Activated T-cell treated with anti-CD3 and anti-CD28 coated beads for 48 hours (primary cell): ENCODE measurements around the gene SLC4A7.
"Not testable (repeated sequence)": the region's sequence is repeated elsewhere in the genome, so short reads cannot be mapped to it uniquely, and the experiment has no call there.

ENCODE experiments used
- DNase-seq: peaks from one replicate; pipeline ENCODE4 v3.0.0-alpha.2; 2020; ENCODE audit warnings: low read depth

SLC4A7 gene

DNA sequence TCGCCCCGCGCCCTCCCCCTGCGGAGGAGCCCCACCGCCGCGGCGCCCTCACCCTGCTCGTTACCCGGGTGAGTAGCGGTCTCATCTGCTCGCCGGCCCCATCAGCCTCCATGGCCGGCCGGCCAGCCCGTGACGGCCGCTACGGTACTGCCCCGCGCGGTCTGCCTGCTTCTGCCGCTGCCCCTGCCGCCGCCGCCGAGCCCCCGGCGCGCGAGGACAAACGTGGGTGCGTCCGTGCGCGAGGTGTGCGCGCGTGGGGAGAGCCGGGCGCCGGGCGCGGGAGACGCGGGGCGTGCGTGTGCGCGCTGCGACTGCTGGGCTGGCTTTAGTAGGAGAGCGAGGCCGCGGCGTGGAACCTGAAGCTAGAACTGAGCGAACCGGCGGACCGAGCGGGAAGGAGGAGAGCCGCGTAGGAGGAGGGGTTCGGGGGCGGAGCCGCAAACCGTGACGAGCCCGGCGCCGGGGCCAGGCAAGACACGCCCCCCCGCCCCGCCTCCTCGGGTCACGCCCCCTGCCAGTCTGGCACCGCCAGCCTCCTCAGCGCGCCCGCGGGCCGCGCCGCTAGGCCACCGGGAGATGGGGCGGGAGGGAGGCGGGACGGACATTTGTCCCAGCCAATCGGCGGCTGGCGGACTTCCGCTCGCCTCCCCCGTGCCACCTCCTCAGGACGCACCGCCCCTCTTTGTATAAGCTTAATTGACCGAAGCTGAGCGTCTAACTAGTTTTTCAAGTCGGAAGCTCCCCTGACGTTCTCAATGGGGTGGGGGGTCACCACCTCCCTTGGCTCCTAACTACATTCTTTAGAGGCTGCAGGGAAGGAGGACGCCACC, at the start of gene SLC4A7:
SLC4A7 (minus strand) TSS at position 370 of the 830 bp plus-strand sequence; CDS start at position 112, 258 bp downstream.
- peak; percentile 99 for DNase-seq

GRCh38 chr3:27533261-27533607, 49.0 kb upstream of the SLC4A7 start:
- DNase-seq: no peak

DNA sequence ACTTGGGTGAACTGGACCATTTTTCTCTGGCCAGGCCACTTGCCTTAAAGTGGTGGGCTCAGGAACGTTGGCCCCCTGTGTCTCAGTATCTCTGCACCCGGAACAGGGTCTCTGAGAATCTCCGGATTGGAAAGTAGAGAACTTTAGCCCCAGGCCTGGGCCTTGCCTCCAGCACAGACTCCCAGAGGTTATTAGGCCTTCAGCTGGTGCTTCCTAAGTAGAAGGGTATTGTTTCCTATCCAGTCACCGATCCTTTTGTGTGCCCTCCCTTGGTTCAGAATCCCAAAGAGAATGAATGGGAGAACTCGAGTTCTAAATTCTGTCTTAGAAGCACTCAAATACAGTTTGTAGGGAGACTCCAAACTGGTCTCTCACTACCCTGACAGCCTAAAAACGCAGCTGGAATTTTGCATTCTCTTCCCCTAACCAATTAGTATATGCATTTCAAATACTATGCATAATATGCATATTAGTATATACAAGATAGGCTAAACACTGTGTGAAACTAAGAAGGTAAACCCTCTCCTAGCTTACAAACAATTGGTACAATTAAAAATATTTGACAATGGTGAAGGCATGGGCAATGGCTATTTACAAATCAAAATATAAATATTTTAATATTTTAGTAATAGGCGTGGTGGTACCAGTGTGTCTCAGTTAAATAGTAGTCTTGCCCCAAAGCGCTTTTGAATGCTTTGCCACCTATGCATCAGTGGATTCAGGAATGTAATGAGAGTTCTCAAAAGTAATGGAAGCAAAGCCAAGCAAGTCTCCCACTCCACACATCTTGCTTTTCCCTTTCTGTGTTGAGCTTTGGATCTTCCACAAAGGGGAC, 48.5 kb upstream of the SLC4A7 start:
- no peak for DNase-seq

DNA sequence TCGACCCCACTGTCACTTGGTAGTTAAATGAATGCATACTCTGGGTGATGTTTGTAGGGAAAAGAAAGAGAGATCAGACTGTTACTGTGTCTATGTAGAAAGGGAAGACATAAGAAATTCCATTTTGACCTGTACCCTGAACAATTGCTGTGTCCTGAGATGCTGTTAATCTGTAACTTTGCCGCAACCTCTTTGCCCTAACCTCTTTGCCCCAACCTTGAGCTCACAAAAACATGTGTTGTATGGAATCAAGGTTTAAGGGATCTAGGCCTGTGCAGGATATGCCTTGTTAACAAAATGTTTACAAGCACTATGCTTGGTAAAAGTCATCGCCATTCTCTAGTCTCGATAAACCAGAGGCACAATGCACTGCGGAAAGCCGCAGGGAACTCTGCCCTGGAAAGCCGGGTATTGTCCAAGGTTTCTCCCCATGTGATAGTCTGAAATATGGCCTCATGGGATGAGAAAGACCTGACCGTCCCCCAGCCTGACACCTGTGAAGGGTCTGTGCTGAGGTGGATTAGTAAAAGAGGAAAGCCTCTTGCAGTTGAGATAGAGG, 47.1 kb upstream of the SLC4A7 start:
- DNase-seq: not testable (repeated sequence)

- DNase-seq: no peak
Observed at GRCh38 chr3:27528791-27529190, 44.6 kb upstream of the SLC4A7 start.

DNA sequence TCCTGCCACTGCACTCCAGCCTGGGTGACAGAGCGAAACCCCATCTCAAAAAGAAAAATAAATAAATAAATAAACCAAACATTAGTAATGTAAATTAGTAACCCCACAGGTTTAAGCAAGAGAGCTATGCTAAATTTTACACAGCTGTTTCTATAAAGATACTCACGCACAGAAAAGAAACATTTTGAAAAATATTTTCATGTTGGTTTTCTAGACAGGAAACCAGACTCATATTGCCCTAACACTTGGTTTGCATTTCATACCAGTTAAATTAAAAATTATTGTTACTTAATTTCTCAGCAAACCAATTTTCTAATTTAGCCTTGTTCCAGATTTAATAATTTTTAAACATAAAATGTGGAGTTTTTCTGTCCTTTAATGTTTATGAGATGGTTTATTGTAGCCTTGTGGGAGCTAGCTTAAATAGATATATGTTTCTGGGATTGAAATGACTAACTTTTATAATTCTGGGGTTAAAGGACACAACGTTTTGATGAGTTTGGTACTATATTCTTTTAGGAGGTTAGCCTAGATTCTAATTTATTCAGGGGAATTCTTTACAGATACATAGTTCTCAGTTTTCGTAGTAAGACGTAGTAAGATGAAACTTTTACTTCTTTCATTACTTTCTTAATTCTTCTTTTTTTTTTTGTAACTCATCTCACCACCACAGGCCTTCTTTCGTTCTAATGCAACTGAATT, 42.6 kb upstream of the SLC4A7 start:
- no peak for DNase-seq

- no peak for DNase-seq
Observed at GRCh38 chr3:27521872-27522265, 37.7 kb upstream of the SLC4A7 start.

- no peak for DNase-seq
Observed at GRCh38 chr3:27521179-27521871, 37.1 kb upstream of the SLC4A7 start.

DNA sequence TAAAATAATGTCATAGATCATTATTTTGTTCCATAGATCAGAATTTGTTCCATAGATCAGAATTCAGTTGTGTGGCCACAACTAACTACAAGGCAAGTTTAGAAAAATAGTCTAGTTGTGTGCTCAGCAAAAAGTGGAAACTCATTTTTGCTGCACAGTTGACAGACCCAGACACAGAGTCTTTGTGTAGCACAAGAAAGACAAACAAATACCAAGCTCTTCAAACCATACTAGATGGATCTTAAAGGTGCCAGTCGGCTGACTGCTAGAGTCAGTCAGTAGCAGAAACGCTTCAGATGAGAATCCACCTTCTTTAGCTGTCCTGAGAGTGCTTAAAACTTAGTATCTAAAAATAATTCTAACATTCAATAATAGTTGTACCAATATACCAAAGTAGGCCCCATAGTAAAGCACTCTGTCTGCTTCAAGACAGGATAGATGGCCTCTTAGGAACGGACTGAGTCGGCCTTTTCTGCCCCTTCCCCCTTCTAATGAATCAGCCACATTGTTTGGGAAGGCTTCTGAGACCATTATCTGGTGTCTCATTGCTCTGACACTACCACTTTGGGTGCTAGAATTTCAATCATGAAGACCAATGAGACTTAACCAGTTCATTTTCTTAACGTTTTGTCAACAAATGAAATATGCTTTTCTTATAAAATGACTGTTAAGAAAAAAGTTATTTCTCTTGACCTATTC, 27.7 kb upstream of the SLC4A7 start:
- no peak for DNase-seq

GRCh38 chr3:27509376-27509775, 25.2 kb upstream of the SLC4A7 start:
- DNase-seq: no peak

DNA sequence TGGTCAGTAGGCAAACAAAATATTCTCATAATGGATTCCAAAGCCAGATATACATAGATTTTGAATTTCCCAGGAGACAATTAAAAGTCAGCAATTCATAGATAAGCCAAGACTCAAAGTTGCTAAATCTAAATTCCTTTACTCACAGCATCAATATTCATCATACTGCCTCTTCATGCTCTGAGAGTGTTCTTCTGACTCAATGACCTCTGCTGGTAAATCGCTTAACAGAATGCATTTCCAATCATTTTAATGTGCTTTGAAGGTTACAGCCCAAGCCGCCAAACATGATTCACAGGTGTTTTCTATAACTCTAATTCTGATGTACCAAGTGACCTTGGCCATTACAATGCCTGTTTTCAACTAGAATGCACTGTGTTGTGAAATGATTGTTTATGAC, 24.2 kb upstream of the SLC4A7 start:
- DNase-seq: no peak

DNA sequence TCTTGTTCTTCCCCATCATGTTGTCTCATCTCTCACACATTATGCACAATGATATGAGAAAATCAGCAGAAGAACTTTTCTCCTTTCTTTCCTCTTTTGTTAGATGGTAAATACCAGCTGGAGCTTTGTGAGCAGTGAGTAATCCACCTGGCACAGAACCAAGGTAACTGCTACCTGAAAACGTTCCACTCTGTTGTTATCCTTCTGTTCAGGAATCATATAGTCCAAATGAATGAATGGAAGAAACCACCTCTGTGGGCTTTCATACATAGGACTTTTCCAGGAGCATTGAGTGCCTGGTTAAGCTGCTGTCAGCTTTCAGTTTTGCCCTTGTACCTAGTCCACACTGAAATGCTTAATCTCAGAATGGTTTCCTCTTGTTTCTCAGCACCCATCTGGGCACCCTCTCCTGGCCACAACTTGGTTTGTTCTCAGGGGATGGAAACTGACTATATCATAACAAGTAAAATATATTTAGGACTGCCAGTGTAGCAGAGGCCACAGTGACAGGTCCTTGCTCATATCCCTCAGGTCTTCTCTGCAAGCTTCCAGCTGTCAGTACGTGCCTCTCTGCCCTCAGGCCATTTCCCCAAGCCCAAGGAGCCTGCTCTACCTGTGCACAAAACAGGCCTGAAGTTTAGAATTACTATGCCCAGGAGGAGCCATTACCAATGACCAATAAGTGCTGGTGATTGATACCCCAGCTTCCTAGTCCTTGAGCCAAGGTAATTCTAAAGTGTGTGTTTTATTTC, 23.5 kb upstream of the SLC4A7 start:
- no peak for DNase-seq

DNA sequence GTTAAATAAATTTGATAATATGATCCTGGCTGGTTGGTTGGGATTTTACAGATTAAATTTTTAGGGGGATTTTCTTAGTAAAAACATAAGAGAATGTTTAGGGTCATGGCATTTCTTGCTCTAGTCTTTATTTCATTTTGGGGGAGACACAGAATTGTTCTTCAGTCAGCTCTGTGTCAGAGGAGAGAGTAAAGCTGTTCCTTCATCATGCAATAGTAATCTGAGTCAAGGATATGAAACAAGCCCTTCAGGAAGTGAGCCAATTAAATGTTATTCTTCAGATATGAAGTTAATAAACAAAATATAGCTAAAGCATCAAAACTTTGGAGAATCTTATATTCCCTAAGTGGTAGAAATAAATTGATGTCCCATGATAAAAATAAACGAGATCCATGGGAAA, 22.9 kb upstream of the SLC4A7 start:
- DNase-seq: no peak

GRCh38 chr3:27504749-27505148, 20.6 kb upstream of the SLC4A7 start:
- DNase-seq: no peak

- DNase-seq: no peak
Observed at GRCh38 chr3:27503526-27503925, 19.3 kb upstream of the SLC4A7 start.

DNA sequence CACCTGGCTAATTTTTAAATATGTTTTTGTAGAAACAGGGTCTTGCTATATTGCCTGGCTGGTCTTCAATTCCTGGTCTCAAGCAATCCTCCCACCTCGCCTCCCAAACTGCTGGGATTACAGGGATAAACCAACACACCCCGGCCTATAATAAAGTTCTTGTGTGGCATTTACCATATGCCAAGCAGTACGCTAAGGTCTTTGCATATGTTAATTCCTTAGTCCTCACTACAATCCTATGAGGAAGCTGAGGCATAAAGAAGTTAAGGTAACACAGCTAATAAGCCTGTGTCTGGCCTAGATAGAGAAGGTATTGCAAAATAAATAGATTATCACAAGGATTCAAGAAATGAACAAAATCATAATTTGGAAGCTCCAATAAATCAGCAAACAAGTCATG, 17.6 kb upstream of the SLC4A7 start:
- DNase-seq: no peak

GRCh38 chr3:27500986-27501385, 16.8 kb upstream of the SLC4A7 start:
- no peak for DNase-seq

- no peak for DNase-seq
Observed at GRCh38 chr3:27500035-27500434, 15.9 kb upstream of the SLC4A7 start.

- no peak for DNase-seq
Observed at GRCh38 chr3:27494784-27495183, 10.6 kb upstream of the SLC4A7 start.

- no peak for DNase-seq
Observed at GRCh38 chr3:27488821-27489220, 4.6 kb upstream of the SLC4A7 start.
